Hematopoietic multipotent progenitor cell treated with erythropoietin and hydrocortisone succinate and interleukin-3 and kit ligand, for 15 days (in vitro differentiated cells): ENCODE results near the gene ZNF443.
A peak's percentile ranks its signal among the peaks of the same experiment; 100 is the strongest.
"Not testable (repeated sequence)": the region's sequence is repeated elsewhere in the genome, so short reads cannot be mapped to it uniquely, and the experiment has no call there.

Experiments
- DNase-seq: peaks from one replicate; pipeline ENCODE4 v3.0.0-alpha.2; 2015; ENCODE audit warnings: low spot score

Gene ZNF443

GRCh38 chr19:12417273-12417672 lies 23.5 kb downstream of the ZNF443 start:
- DNase-seq = not testable (repeated sequence)

DNA sequence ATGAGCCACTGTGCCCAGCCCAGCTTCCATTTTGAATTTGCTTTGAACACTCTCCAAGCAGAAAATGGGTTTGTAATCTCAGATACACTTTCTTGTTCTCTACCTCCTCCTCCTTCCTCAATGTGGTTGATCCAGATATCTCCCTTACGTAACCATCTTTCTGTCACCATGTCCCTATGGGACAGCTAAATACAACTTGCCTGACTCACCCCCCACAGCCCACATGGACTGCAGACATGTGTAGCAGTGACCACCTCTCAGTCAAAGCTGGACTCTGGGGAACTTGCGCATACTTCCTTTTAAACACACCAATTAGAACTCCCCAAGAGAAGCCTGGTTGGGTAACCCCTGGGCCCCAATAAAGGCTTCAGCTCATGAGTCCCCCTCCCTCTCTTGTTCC lies 28.9 kb downstream of the ZNF443 start:
- DNase-seq = no peak

- DNase-seq = peak; percentile 66
Measured at GRCh38 chr19:12400633-12401502, 40.0 kb downstream of the ZNF443 start, which contains the start of gene ZNF799. ZNF799 (minus strand) TSS chr19:12401271; CDS start chr19:12401070, 201 bp downstream.

GRCh38 chr19:12399901-12400632 lies 40.8 kb downstream of the ZNF443 start:
- not testable (repeated sequence) for DNase-seq

DNA sequence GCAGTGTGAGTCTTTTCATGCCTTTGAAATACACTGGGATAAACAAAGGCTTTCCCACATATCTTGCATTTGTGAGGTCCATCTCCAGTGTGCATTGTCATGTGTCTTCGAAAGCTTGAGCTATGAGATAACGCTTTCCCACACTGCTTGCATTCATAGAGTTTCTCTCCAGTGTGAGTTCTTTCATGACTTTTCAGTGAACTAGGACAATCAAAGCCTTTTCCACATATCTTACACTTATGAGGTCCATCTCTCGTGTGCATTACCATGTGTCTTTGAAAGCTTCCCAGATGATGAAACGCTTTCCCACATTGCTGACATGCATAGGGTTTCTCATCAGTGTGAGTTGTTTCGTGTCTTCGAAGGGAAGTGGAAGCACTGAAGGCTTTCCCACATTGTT lies 49.7 kb downstream of the ZNF443 start:
- DNase-seq = not testable (repeated sequence)

DNA sequence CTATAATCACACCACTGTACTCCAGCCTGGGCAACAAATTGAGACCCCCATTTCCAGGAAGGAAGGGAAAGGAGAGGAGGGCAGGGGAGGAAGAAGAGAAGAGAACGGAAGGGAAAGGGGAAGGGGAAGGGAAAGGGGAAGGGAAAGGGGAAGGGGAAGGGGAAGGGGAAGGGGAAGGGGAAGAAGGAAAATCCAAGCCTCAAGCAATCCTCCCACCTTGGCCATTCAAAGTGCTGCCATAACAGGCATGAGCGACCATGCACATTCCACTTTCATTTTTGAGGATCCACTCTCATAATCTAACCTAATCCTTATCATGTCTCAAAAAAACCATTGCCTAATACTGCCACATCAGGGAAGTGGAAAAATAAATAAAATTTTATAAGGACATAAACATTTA lies 54.5 kb downstream of the ZNF443 start:
- DNase-seq = not testable (repeated sequence)

GRCh38 chr19:12380444-12380737 lies 60.4 kb downstream of the ZNF443 start:
- no peak for DNase-seq

DNA sequence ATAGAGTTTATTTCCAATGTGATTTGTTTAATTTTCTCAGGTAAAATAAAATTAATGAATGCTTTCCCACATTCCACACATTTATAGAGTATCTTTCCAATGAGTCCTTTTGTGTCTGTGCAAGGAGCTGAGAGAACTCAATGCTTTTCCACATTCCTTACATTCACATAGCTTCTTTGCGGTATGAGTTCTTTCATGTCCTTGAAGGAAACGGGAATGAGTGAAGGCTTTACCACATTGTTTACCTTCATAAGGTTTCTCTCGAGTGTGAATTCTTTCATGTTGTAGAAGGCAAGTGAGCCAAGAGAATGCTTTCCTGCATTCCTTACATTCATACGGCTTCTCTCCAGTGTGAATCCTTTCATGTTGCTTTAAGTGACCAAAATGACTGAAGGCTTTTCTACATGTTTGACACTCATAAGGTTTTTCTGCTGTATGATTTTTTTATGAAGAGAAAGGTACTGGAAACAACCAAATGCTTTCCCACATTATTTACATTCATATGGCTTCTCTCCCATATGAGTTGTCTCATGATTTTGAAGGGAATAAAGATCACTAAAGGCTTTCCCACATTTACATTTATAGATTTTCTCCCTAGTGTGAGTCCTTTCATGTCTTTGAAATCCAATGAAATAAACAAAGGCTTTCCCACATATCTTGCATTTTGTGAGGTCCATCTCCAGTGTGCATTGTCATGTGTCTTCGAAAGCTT lies 60.9 kb downstream of the ZNF443 start:
- no peak for DNase-seq
